ENCODE data around the gene HIGD2A.

Gene HIGD2A

DNA sequence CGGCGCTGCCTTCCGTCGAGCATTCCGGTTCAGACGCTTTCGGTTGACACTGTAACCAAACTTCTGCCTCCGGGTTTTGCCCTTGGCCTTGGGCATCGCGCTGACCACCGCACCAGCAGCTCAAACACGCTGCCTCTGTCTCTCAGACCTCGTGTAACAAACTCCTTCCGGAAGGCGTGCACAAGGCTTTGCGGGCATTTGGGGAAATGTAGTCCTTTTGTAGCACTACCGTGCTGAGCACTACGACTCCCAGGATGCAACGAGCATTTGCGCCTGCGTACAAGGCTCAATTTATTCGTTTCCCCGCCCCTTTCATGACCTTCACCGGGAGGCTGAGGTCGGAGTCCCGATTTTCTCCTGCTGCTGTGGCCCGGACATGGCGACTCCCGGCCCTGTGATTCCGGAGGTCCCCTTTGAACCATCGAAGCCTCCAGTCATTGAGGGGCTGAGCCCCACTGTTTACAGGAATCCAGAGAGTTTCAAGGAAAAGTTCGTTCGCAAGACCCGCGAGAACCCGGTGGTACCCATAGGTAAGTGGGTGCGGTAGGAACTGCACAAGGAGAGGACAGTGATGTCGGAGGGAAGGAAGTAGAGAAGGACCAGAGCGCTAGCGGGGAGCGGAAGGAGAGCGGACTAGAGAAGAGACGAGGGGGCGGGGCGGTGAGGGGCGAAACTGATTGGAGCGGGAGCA, at the start of gene HIGD2A, which contains the start of gene NOP16:
HIGD2A (plus strand) TSS at position 308 of the 691 bp plus-strand sequence; CDS start at position 377, 69 bp downstream.
NOP16 (minus strand) TSS at position 155 of the 691 bp plus-strand sequence; CDS start at position 96, 59 bp downstream.
- peak; percentile 99 for DNase-seq

DNA sequence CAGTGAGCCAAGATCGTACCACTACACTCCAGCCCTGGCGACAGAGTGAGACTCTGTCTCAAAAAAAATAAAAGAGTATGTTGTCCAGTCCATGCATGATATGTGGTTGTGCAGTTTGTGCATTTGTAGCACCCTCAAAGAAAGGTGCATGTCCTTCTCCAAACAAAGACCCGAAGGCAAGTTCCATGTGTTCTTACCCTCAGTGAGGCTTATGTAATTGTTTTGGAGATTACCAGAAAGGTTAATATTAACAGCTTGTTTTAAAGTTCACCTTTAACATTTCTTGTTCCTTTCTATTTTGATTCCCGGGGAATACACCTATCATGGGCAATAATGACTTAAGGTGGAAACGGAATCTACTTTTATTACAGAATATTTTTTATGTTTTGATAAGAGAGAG, 49.2 kb upstream of the HIGD2A start:
- DNase-seq = no peak

DNA sequence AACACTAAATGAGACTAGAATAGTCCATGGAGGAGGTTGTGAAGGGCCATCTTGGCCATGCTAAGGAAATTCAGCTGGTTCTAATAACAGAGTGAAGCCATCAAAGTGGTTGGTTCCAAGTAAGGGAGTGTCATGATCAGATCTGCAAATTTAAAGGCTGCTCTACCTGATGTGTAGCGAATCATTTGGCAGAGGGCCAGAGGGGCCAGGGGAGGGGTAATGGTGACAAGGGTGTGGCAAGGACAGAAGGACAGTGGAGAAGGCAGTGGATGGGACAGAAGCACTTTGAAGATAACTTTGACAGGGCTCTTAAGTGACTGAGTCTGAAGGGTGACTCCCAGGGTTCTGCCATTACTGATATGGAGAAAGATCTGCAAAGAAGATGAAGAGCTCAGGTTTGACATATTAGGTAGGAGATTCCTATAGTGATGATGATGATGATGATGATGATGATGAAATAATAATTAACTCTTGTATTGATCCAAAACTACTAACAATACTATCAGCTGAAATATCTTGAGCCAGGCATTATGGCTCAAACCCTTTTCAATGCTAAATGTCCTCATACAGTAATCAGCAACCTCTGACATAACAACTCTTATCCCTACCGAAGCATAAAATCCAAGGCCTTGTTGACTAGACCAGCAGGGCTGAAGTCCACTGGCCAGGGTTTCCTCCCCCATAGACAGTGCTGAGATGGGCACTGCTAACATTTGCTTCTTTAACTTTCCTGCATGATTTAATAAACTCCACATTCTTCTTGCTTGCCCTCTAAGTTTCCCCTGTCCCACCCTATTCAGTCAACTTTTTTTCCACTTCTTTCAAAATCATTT, 47.0 kb upstream of the HIGD2A start:
- no peak for DNase-seq

GRCh38 chr5:176342158-176342483, 46.4 kb upstream of the HIGD2A start:
- no peak for DNase-seq

- no peak for DNase-seq
These were observed 45.6 kb upstream of the HIGD2A start for GRCh38 chr5:176342766-176343458.

GRCh38 chr5:176350416-176350815, 38.1 kb upstream of the HIGD2A start:
- no peak for DNase-seq

- no peak for DNase-seq
These were observed 36.3 kb upstream of the HIGD2A start for GRCh38 chr5:176352116-176352878.

DNA sequence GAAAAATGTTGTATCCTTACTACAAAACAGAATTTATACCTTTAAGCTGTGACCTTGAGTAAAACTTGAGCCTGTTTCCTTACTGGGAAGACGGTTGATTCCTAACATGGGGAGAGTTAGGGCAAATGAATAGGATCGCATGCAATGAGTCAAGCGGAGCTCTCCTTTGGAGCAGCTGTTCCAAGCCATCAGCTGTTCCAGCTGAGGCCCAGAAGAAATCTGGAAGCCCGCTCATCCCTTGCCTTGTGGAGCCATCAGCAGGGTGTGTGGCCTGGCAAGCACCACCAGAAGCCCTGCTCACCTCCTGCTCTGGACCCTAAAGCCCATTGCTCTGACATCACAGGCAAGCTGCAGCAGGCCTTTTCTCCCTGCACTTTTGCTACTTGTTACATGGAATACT, 35.0 kb upstream of the HIGD2A start:
- no peak for DNase-seq

GRCh38 chr5:176355400-176356178, 33.0 kb upstream of the HIGD2A start:
- DNase-seq = no peak

DNA sequence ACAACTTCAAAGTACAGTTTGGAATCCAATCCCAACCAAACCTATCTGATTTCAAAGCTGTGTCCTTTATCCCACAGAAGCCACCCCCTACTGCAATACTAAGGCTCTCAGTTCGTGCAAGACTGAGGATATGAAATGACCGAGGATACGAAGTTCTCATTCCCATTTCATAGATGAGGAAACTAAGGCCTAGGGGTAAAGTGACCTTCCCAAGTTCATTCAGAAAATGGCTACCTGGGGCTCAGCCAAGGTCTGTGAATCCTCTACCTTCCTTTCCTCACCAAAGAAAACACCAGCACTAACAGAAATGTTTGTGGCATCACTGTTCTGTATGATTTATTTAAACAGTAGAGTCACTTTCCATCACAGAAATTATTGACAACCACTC, 32.4 kb upstream of the HIGD2A start:
- DNase-seq = no peak

DNA sequence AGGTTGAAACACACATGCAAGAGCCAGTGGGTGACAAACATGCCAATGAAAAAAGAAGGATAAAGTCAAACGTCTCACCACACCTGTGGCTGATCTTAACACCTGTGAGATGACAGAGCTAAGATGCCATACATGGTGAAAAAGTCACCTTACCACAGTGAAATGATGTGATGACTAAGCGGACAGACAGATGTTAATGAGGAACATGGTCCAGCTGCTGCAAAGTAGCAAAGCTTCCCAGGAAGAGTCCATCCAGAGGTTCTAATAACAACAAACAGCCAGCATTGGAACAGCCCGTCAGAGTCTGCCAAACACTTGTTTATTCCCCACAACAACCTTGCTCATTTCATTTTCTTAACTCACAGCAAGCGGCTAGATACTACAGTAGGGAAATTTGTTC, 28.9 kb upstream of the HIGD2A start:
- DNase-seq = no peak

- DNase-seq = peak; percentile 17
These were observed 27.6 kb upstream of the HIGD2A start for GRCh38 chr5:176360894-176361436.

DNA sequence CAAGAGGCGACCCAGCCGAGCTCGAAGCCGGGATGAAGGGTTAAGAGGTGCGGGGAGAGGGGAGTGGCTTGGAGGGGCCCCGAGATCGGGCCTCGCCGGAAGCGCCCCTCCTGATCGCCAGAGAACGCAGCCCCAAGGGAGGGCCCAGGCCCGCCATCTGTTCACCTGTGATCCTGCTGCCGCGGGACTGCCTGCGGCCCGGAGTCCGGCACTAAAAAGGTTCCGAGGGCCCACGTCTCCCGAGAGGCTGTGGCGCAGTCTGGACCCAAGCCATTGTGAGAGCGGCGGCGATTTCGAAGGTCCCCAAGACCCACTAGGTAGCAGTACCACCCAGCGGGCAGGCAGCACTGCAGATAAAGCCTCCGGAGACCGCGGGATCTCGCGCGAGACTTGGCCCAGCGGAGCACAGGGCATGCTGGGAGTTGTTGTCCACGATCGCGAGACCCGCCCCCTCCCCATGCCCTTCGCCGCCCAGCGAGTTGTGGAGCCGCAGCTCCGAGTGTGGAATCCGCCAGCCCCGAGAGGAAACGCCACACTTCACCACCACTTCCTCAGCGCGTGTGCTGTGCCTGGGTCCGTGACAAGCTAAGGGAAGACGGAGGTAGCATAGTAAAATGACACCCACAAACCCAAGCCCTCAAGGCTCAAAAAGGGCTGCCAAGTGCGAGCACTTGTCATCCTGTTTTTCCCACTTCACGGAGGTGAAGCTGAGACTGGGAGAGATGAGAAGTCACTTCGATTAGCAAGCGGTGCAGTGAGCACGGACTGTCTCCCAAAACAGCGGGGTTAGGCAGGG, 26.9 kb upstream of the HIGD2A start, which contains the start of gene KIAA1191:
KIAA1191 (minus strand) TSS at position 328 of the 796 bp plus-strand sequence. CDS start 2,256 bp downstream, outside the sequence.
- DNase-seq = peak; percentile 94

DNA sequence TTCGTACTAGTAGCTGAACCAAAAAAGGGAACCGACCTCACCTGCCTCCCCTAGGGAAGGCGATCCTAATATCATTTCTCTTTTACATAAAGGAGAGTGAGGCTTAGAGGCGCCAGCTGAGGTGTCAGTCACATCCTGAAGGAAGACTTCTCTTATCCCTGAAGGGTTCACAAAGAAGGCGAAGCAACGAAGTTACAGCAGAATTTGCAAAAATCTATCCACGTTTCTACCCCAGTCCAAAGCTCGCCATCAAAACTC, 26.4 kb upstream of the HIGD2A start:
- no peak for DNase-seq

GRCh38 chr5:176364765-176365350, 23.7 kb upstream of the HIGD2A start:
- no peak for DNase-seq

- peak; percentile 61 for DNase-seq
These were observed 23.0 kb upstream of the HIGD2A start, which contains the start of gene ARL10 for GRCh38 chr5:176365351-176366231. ARL10 (plus strand) TSS chr5:176365487; CDS start chr5:176365564, 77 bp downstream.

- DNase-seq = no peak
These were observed 22.2 kb upstream of the HIGD2A start for GRCh38 chr5:176366232-176366894.

- no peak for DNase-seq
These were observed 19.8 kb upstream of the HIGD2A start for GRCh38 chr5:176368726-176369125.

Data from suppressor macrophage treated with lipopolysaccharide for 4 hours (primary cell).